ENCODE data around the gene GBA2.
A peak's percentile ranks its signal among the peaks of the same experiment; 100 is the strongest.

Gene GBA2

DNA sequence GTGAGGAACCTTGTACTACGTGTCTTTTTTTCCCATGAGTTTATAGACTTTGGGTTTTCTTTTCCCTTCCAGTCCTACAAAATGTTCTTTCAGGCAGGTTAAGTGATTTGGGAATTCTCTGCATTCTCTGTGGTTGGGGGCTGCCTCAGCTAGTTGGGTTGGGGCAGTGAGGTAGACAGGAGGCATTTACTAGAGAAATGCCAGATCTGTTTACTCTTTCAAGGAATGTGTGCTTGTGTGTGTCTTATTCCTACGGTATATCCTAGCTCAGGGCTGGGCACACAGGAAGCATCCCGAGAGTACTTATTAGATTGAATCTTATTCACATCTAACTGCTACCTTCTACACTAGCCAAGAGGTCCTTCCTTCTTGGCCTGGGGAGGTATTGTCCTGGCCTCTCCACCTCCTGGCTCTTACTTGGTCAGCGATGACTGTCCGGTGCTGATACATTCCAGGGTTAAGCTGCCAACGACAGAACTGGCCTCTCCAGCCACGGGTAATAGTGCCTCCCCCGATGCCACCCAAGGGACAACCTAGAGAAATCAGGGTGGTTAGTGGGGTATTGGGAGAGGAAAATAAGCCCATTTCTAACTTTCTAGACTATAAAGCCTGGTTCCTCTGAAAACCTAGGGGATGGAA, 5.0 kb downstream of the GBA2 start:
- no CpG with 5 or more reads among the region's 8 CpGs for WGBS (ENCODE audit: extremely low coverage, insufficient coverage, insufficient read length)

DNA sequence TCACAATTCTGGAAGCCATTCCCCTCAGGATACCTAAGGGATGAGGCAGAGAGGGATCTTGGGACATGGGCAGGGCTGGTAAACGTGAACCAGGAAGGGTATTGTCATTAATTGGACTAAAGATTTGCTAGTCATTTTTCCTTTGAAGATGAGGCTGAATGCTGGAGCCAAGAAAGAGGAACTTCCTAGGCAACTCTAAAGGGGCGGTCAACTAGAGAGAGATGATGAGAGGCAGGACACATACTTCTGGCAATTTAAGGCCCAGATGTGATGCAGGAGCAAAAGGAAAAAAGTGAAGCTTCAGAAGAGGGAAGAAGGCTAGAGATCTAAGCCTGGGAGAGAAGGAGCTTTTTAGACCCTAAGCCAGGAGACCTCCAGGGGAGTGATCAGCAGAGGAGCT, 5.6 kb downstream of the GBA2 start:
- Histone ChIP-seq H2BK12ac (ENCODE audit: low read length) (peak overlapping the region; percentile 68), H3K4ac (ENCODE audit: low read depth, low read length) (no peak overlapping the region), H3K4me3 (ENCODE audit: low read depth, low read length) (no peak overlapping the region), H4K12ac (ENCODE audit: low read depth, low read length) (no peak overlapping the region), H3K18ac (ENCODE audit: low read length) (no peak overlapping the region), H4K91ac (ENCODE audit: low read depth, low read length) (no peak overlapping the region), H3K23ac (ENCODE audit: low read length) (no peak overlapping the region), H3K4me1 (ENCODE audit: control insufficient read depth in 1 of 2, insufficient read depth in 2 of 2, low read length in 2 of 2) (peaks cover 25 to 32% of the 10 kb centered on the region in 2 experiments), H3K9me3 (ENCODE audit: insufficient read depth, low read depth, low read length) (peaks cover 1% of the 10 kb centered on the region), H3K36me3 (ENCODE audit: control insufficient read depth in 1 of 2, insufficient read depth in 2 of 2, low read length in 2 of 2) (peaks cover 35 to 52% of the 10 kb centered on the region in 2 experiments), H3K27ac (ENCODE audit: low read depth, low read length) (peak overlapping the region; percentile 84), H3K27me3 (ENCODE audit: insufficient read depth, low read length) (no peaks in the 10 kb centered on the region), H3K4me2 (ENCODE audit: low read length) (peak overlapping the region; percentile 41), H3K79me2 (ENCODE audit: control insufficient read depth, insufficient read depth, low read length, poor library complexity) (peaks cover 16% of the 10 kb centered on the region), H3K14ac (ENCODE audit: low read length) (no peak overlapping the region), H2BK120ac (ENCODE audit: insufficient read depth, low read length, poor library complexity) (peak overlapping the region; percentile 20), H2AFZ (ENCODE audit: insufficient read depth, low read length, poor library complexity) (no peak overlapping the region), H2AK5ac (ENCODE audit: low read length) (no peak overlapping the region), H3K9ac (ENCODE audit: low read length) (no peak overlapping the region), H2BK5ac (ENCODE audit: low read depth, low read length, poor library complexity) (peak overlapping the region; percentile 39), H3K79me1 (ENCODE audit: low read length) (no peaks in the 10 kb centered on the region), H4K8ac (ENCODE audit: low read depth, low read length) (no peak overlapping the region)
- no peak for DNase-seq
- WGBS (ENCODE audit: extremely low coverage, insufficient coverage, insufficient read length), result no CpG with 5 or more reads among the region's 2 CpGs

More for the DNA sequence above, 5.0 kb downstream of the GBA2 start:
- H3K18ac ChIP-seq (ENCODE audit: low read length), result no peak overlapping the region
- H2BK120ac ChIP-seq (ENCODE audit: insufficient read depth, low read length, poor library complexity), result no peak overlapping the region
- no peak for DNase-seq
- peaks cover 1% of the 10 kb centered on the region for H3K9me3 ChIP-seq (ENCODE audit: insufficient read depth, low read depth, low read length)
- H3K4me3 ChIP-seq (ENCODE audit: low read depth, low read length), result no peak overlapping the region
- H2AK5ac ChIP-seq (ENCODE audit: low read length), result no peak overlapping the region
- H2BK5ac ChIP-seq (ENCODE audit: low read depth, low read length, poor library complexity), result peak overlapping the region; percentile 39
- no peak overlapping the region for H4K91ac ChIP-seq (ENCODE audit: low read depth, low read length)
- peaks cover 19% of the 10 kb centered on the region for H3K79me2 ChIP-seq (ENCODE audit: control insufficient read depth, insufficient read depth, low read length, poor library complexity)
- H3K79me1 ChIP-seq (ENCODE audit: low read length), result peaks cover 5% of the 10 kb centered on the region
- peak overlapping the region; percentile 41 for H3K4me2 ChIP-seq (ENCODE audit: low read length)
- peak overlapping the region; percentile 5 for H4K12ac ChIP-seq (ENCODE audit: low read depth, low read length)
- H3K4me1 ChIP-seq (ENCODE audit: control insufficient read depth in 1 of 2, insufficient read depth in 2 of 2, low read length in 2 of 2), result peaks cover 25 to 32% of the 10 kb centered on the region in 2 experiments
- no peak overlapping the region for H3K9ac ChIP-seq (ENCODE audit: low read length)
- no peak overlapping the region for H2AFZ ChIP-seq (ENCODE audit: insufficient read depth, low read length, poor library complexity)
- H4K8ac ChIP-seq (ENCODE audit: low read depth, low read length), result no peak overlapping the region
- H3K27me3 ChIP-seq (ENCODE audit: insufficient read depth, low read length), result no peaks in the 10 kb centered on the region
- no peak overlapping the region for H3K23ac ChIP-seq (ENCODE audit: low read length)
- H3K4ac ChIP-seq (ENCODE audit: low read depth, low read length), result no peak overlapping the region
- H3K36me3 ChIP-seq (ENCODE audit: control insufficient read depth in 1 of 2, insufficient read depth in 2 of 2, low read length in 2 of 2), result peaks cover 30 to 47% of the 10 kb centered on the region in 2 experiments
- no peak overlapping the region for H3K14ac ChIP-seq (ENCODE audit: low read length)
- peak overlapping the region; percentile 84 for H3K27ac ChIP-seq (ENCODE audit: low read depth, low read length)
- H2BK12ac ChIP-seq (ENCODE audit: low read length), result peak overlapping the region; percentile 68

DNA sequence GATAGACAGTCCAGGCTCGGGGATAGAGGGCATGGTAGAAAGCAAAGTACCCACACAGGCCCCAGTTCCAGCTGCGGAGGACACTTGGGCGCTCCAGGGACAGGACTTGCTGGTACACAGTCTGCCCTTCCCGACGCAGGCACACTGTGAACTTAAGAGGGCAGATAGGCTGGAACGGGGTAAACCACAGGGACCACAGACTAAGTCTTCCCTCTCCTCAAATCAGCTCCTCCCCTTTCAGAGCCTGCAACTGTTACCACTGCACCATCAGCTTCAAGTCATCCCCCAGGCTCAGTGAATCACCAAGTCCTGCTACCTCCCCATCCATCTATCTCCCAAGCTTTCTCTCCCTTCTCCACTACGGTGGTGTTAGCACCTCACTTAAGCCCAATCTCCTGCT, 7.3 kb downstream of the GBA2 start:
- H3K23ac ChIP-seq (ENCODE audit: low read length), result no peak overlapping the region
- H3K27me3 ChIP-seq (ENCODE audit: insufficient read depth, low read length), result no peaks in the 10 kb centered on the region
- no peak for DNase-seq
- no peak overlapping the region for H4K91ac ChIP-seq (ENCODE audit: low read depth, low read length)
- no peak overlapping the region for H4K8ac ChIP-seq (ENCODE audit: low read depth, low read length)
- no peak overlapping the region for H2BK12ac ChIP-seq (ENCODE audit: low read length)
- peaks cover under 1% of the 10 kb centered on the region for H3K79me2 ChIP-seq (ENCODE audit: control insufficient read depth, insufficient read depth, low read length, poor library complexity)
- no peak overlapping the region for H2AFZ ChIP-seq (ENCODE audit: insufficient read depth, low read length, poor library complexity)
- H3K14ac ChIP-seq (ENCODE audit: low read length), result no peak overlapping the region
- WGBS (ENCODE audit: extremely low coverage, insufficient coverage, insufficient read length), result no CpG with 5 or more reads among the region's 7 CpGs
- no peak overlapping the region for H2AK5ac ChIP-seq (ENCODE audit: low read length)
- H3K4me1 ChIP-seq (ENCODE audit: control insufficient read depth in 1 of 2, insufficient read depth in 2 of 2, low read length in 2 of 2), result peaks cover 14 to 18% of the 10 kb centered on the region in 2 experiments
- peaks cover 1% of the 10 kb centered on the region for H3K9me3 ChIP-seq (ENCODE audit: insufficient read depth, low read depth, low read length)
- no peak overlapping the region for H3K27ac ChIP-seq (ENCODE audit: low read depth, low read length)
- H3K4me3 ChIP-seq (ENCODE audit: low read depth, low read length), result no peak overlapping the region
- H3K9ac ChIP-seq (ENCODE audit: low read length), result no peak overlapping the region
- no peak overlapping the region for H2BK120ac ChIP-seq (ENCODE audit: insufficient read depth, low read length, poor library complexity)
- H3K79me1 ChIP-seq (ENCODE audit: low read length), result no peaks in the 10 kb centered on the region
- no peak overlapping the region for H4K12ac ChIP-seq (ENCODE audit: low read depth, low read length)
- no peak overlapping the region for H3K4ac ChIP-seq (ENCODE audit: low read depth, low read length)
- H2BK5ac ChIP-seq (ENCODE audit: low read depth, low read length, poor library complexity), result no peak overlapping the region
- H3K4me2 ChIP-seq (ENCODE audit: low read length), result no peak overlapping the region
- peak overlapping the region; percentile 46 for H3K18ac ChIP-seq (ENCODE audit: low read length)
- H3K36me3 ChIP-seq (ENCODE audit: control insufficient read depth in 1 of 2, insufficient read depth in 2 of 2, low read length in 2 of 2), result peaks cover 53 to 69% of the 10 kb centered on the region in 2 experiments

DNA sequence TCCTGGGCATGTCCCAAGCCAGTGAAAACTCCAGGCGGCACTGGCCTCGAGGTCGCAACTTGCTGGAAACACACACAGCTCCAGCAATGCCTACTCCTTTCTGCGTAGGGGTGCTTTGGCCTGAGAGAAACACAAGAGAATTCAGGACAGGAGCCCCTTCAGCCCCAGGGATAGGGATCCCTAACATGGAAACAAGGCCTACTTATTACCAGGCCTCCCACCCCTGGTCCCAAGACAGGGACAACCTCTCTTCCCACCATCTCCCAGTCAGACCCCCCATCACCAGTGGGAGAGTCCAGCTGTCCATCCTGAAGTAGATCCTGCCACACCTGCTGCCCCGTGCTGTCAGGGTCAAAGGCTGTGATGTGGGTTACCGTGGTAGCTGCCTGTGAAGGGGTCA, 8.8 kb downstream of the GBA2 start:
- H3K9ac ChIP-seq (ENCODE audit: low read length), result no peak overlapping the region
- no peak overlapping the region for H3K18ac ChIP-seq (ENCODE audit: low read length)
- H3K4ac ChIP-seq (ENCODE audit: low read depth, low read length), result no peak overlapping the region
- no peak overlapping the region for H4K91ac ChIP-seq (ENCODE audit: low read depth, low read length)
- H3K4me3 ChIP-seq (ENCODE audit: low read depth, low read length), result no peak overlapping the region
- no peak overlapping the region for H2AK5ac ChIP-seq (ENCODE audit: low read length)
- no peak overlapping the region for H3K14ac ChIP-seq (ENCODE audit: low read length)
- H3K79me1 ChIP-seq (ENCODE audit: low read length), result no peaks in the 10 kb centered on the region
- no peak overlapping the region for H2BK5ac ChIP-seq (ENCODE audit: low read depth, low read length, poor library complexity)
- H3K27me3 ChIP-seq (ENCODE audit: insufficient read depth, low read length), result no peaks in the 10 kb centered on the region
- H2BK120ac ChIP-seq (ENCODE audit: insufficient read depth, low read length, poor library complexity), result no peak overlapping the region
- peaks cover 58 to 84% of the 10 kb centered on the region in 2 experiments for H3K36me3 ChIP-seq (ENCODE audit: control insufficient read depth in 1 of 2, insufficient read depth in 2 of 2, low read length in 2 of 2)
- no peaks in the 10 kb centered on the region for H3K79me2 ChIP-seq (ENCODE audit: control insufficient read depth, insufficient read depth, low read length, poor library complexity)
- H2AFZ ChIP-seq (ENCODE audit: insufficient read depth, low read length, poor library complexity), result no peak overlapping the region
- no peak overlapping the region for H4K8ac ChIP-seq (ENCODE audit: low read depth, low read length)
- WGBS (ENCODE audit: extremely low coverage, insufficient coverage, insufficient read length), result no CpG with 5 or more reads among the region's 6 CpGs
- peaks cover 1% of the 10 kb centered on the region for H3K9me3 ChIP-seq (ENCODE audit: insufficient read depth, low read depth, low read length)
- no peak overlapping the region for H3K27ac ChIP-seq (ENCODE audit: low read depth, low read length)
- peaks cover 13 to 19% of the 10 kb centered on the region in 2 experiments for H3K4me1 ChIP-seq (ENCODE audit: control insufficient read depth in 1 of 2, insufficient read depth in 2 of 2, low read length in 2 of 2)
- no peak for DNase-seq
- no peak overlapping the region for H2BK12ac ChIP-seq (ENCODE audit: low read length)
- no peak overlapping the region for H3K23ac ChIP-seq (ENCODE audit: low read length)
- H4K12ac ChIP-seq (ENCODE audit: low read depth, low read length), result no peak overlapping the region
- H3K4me2 ChIP-seq (ENCODE audit: low read length), result no peak overlapping the region

All from trophoblast cell (in vitro differentiated cells and primary cell).